ENCODE data around the gene CHMP6. TPM values are rescaled to one million over a fixed set of nuclear protein-coding genes. Genes with fewer than 3 reads are reported as not detected.

Gene CHMP6
- total RNA-seq, 1 experiment from 2014 or later, result 17.4 TPM

GRCh38 chr17:81044764-81045589 lies 53.3 kb downstream of the CHMP6 start:
- Histone ChIP-seq H3K27ac (peak overlapping the region; percentile 69), H4K20me1 (ENCODE audit: insufficient read depth) (no peaks in the 10 kb centered on the region; the same call in 1 of the 2 replicates), H2AFZ (no peak overlapping the region), H3K36me3 (ENCODE audit: low read depth) (no peaks in the 10 kb centered on the region), H3K9me3 (ENCODE audit: insufficient read depth, low read depth) (no peaks in the 10 kb centered on the region), H3K9me2 (ENCODE audit: insufficient read depth) (no peaks in the 10 kb centered on the region), H3K4me2 (peak overlapping the region; percentile 79), H3F3A (ENCODE audit: insufficient read depth, low read depth) (peaks cover 29% of the 10 kb centered on the region; the same call in 1 of the 2 replicates), H3K27me3 (ENCODE audit: insufficient read depth, low read depth) (no peaks in the 10 kb centered on the region), H3K4me3 (no peak overlapping the region), H3K79me2 (ENCODE audit: low read depth) (peaks cover 89% of the 10 kb centered on the region), H3K4me1 (replicated peaks; ENCODE audit: insufficient read depth) (peaks cover 73% of the 10 kb centered on the region)
- intact Hi-C loops (cut with micrococcal nuclease; ENCODE audit: unreplicated experiment), result loop anchor here (1.0 kb wide), 1 partner anchor 27 kb away; no protein-coding TSS in a partner anchor
- CTCF ChIA-PET, result interaction anchor here (0.9 kb wide), 1 partner anchor 20 kb away, joined by 3 read pairs; no protein-coding TSS in a partner anchor
- BruUV-seq (replicated peaks), result no TSS peak
- POLR2A ChIA-PET (ENCODE audit: unreplicated experiment), result interaction anchor here (0.6 to 1.1 kb wide), 3 partner anchors 8 to 255 kb away, joined by 3 to 7 read pairs (median 4); no protein-coding TSS in a partner anchor
- TF ChIP-seq EZH2 (IDR thresholded peaks at IDR 0.05; ENCODE audit: low read depth), result no peak
- no peak for TF ChIP-seq CTCF (conservative IDR thresholded peaks at IDR 0.05)
- DNase-seq, result peak; percentile 43 to 79

GRCh38 chr17:81045590-81046095 lies 54.0 kb downstream of the CHMP6 start:
- no TSS peak for BruUV-seq (replicated peaks)
- TF ChIP-seq CTCF (conservative IDR thresholded peaks at IDR 0.05) (no peak), EZH2 (IDR thresholded peaks at IDR 0.05; ENCODE audit: low read depth) (no peak)

GRCh38 chr17:81046132-81046769 lies 54.6 kb downstream of the CHMP6 start:
- H3K9me3 ChIP-seq (ENCODE audit: insufficient read depth, low read depth), result no peaks in the 10 kb centered on the region
- BruUV-seq (replicated peaks), result no TSS peak
- H3K36me3 ChIP-seq (ENCODE audit: low read depth), result no peaks in the 10 kb centered on the region
- H3K9me2 ChIP-seq (ENCODE audit: insufficient read depth), result no peaks in the 10 kb centered on the region
- peaks cover 71% of the 10 kb centered on the region for H3K4me1 ChIP-seq (replicated peaks; ENCODE audit: insufficient read depth)
- intact Hi-C loops (cut with micrococcal nuclease; ENCODE audit: unreplicated experiment), result no loop called here
- H4K20me1 ChIP-seq (ENCODE audit: insufficient read depth), result no peaks in the 10 kb centered on the region; the same call in 1 of the 2 replicates
- H3K4me2 ChIP-seq, result no peak overlapping the region
- CTCF ChIA-PET, result no interaction called here
- peaks cover 35% of the 10 kb centered on the region for H3F3A ChIP-seq (ENCODE audit: insufficient read depth, low read depth)
- no peaks in the 10 kb centered on the region for H3K27me3 ChIP-seq (ENCODE audit: insufficient read depth, low read depth)
- POLR2A ChIA-PET (ENCODE audit: unreplicated experiment), result no interaction called here
- H3K27ac ChIP-seq, result no peak overlapping the region
- H3K79me2 ChIP-seq (ENCODE audit: low read depth), result peaks cover 80% of the 10 kb centered on the region
- no peak overlapping the region for H3K4me3 ChIP-seq
- H2AFZ ChIP-seq, result no peak overlapping the region
- no peak for TF ChIP-seq CTCF (conservative IDR thresholded peaks at IDR 0.05)
- TF ChIP-seq EZH2 (IDR thresholded peaks at IDR 0.05; ENCODE audit: low read depth), result no peak
- no peak for DNase-seq

More at GRCh38 chr17:81045590-81046095, 54.0 kb downstream of the CHMP6 start:
- Histone ChIP-seq H3F3A (ENCODE audit: insufficient read depth, low read depth) (peaks cover 29% of the 10 kb centered on the region), H3K79me2 (ENCODE audit: low read depth) (peaks cover 83% of the 10 kb centered on the region), H3K27me3 (ENCODE audit: insufficient read depth, low read depth) (no peaks in the 10 kb centered on the region), H3K9me2 (ENCODE audit: insufficient read depth) (no peaks in the 10 kb centered on the region), H3K4me2 (no peak overlapping the region), H3K4me1 (replicated peaks; ENCODE audit: insufficient read depth) (peaks cover 71% of the 10 kb centered on the region), H3K4me3 (no peak overlapping the region), H4K20me1 (ENCODE audit: insufficient read depth) (no peaks in the 10 kb centered on the region; the same call in 1 of the 2 replicates), H2AFZ (no peak overlapping the region), H3K9me3 (ENCODE audit: insufficient read depth, low read depth) (no peaks in the 10 kb centered on the region), H3K27ac (no peak overlapping the region), H3K36me3 (ENCODE audit: low read depth) (no peaks in the 10 kb centered on the region)
- intact Hi-C loops (cut with micrococcal nuclease; ENCODE audit: unreplicated experiment), result no loop called here
- ChIA-PET POLR2A (ENCODE audit: unreplicated experiment) (interaction anchor here (0.7 kb wide), 1 partner anchor 8 kb away, joined by 3 read pairs; no protein-coding TSS in a partner anchor), CTCF (no interaction called here)
- DNase-seq, result no peak

All from PC-9 (cell line).